ENCODE data around the gene ZFP36L2.
A peak's percentile ranks its signal among the peaks of the same experiment; 100 is the strongest.

Gene ZFP36L2

DNA sequence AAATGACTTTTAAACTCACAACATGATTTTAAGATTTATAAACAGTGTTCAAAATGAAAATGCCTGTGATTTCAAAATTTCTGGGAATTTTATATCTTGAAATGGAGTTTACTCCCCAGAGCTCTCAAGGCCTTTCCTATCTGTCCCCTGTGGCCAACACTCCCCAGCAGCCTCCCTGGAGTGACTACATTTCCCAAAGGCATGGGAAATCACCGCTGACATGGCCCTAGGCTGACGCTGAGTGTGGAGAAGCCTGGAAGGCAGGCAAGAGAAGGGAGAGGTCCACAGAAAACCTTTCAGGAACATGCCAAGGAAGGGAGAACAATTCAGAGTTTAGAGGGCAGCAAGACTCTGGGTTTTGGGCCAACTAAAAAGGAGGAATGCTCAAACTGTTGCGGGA is 20.2 kb upstream of the ZFP36L2 start:
- no peak for DNase-seq

- no peak for DNase-seq
Measured at GRCh38 chr2:43241558-43241957, 15.2 kb upstream of the ZFP36L2 start.

- no peak for DNase-seq
Measured at GRCh38 chr2:43240766-43241150, 14.4 kb upstream of the ZFP36L2 start.

- no peak for DNase-seq
Measured at GRCh38 chr2:43239981-43240765, 13.8 kb upstream of the ZFP36L2 start.

- no peak for DNase-seq
Measured at GRCh38 chr2:43238813-43239212, 12.4 kb upstream of the ZFP36L2 start.

DNA sequence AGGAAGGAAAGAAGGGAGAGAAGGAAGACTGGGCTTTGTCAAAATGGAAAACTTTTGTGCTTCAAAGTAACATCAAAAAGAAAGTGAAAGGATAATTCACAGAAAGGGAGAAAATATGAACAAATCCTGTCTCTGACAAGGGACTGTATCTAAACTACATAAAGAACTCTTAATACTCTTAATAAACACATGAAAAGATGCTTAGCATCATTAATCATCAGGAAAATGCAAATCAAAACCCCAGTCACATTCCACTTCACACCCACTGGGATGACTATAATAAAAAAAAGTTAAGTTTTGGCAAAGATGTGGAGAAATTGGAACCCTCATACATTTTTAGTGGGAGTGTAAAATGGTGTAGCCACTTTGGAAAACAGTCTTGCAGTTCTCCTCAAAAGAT is 11.8 kb upstream of the ZFP36L2 start:
- no peak for DNase-seq

DNA sequence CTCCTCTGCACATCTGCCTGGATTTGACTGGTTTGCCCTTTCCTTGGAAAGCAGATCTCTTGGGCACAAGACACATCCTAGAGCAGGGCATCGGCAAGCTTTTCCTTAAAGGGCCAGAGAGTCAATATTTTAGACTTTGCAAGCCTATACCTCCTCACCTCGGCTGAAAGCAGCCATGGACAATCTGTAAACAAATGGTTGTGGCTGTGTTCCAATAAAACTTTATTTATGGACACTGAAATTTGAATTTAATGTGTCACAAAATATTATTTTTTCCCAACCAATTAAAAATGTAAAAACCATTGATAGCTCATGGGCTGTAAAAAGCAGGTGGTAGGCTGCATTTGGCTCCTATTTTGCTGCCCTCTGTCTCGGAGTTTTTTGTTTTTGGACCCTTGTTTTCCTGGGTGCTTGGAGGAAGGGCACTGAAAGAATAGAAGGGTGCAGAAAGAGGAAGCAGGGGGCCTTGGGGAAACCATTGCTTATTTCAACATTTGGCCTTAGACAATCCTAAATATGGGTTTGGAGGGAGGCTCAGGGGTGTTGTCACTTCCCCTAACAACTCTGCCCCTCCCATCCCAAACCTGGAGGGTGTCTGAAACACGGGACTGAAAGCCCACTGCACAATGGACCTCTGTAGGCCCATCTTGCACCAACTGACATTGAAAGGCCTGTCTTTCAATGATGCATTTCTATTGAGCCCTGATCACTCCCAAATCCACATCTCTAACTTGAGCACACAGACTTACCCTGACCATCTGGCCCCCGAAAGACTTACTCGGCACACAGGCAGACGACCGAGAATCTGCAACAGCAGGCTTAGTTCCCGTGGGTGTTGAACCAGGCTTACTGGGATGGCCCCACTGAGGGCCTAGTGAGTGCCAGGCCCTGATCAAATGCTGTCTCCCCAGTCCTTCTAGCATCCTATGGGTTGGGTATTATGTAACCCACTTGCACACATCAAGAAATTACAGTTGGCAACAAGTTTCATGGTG is 7.1 kb upstream of the ZFP36L2 start:
- peak; percentile 60 for DNase-seq

GRCh38 chr2:43230951-43231827 is 4.8 kb upstream of the ZFP36L2 start:
- no peak for DNase-seq

DNA sequence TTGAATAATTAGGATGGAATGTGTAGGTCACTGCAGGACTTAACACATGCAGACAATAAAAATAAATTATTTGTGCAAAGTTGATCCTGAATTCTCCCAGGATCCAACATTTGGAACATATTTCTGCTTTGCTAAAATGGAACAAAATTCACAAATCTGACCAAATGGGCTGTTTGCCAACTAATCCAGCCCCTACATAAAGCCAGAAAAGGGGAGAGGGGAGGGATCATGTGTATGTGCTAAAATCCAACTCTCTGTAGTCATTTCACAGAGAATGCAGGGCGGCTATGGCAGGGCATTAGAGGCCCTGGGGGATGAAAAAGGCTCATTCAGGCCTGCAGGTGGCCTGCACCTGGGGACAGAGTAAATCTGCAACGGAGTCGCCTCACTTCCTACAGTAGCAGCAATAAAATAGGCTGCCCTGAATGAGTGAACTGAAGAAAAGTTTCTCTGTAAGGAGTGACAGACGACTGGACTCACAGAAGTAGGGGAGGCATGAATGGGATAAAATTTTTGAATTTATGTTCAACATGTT is 4.0 kb upstream of the ZFP36L2 start:
- DNase-seq: no peak

DNA sequence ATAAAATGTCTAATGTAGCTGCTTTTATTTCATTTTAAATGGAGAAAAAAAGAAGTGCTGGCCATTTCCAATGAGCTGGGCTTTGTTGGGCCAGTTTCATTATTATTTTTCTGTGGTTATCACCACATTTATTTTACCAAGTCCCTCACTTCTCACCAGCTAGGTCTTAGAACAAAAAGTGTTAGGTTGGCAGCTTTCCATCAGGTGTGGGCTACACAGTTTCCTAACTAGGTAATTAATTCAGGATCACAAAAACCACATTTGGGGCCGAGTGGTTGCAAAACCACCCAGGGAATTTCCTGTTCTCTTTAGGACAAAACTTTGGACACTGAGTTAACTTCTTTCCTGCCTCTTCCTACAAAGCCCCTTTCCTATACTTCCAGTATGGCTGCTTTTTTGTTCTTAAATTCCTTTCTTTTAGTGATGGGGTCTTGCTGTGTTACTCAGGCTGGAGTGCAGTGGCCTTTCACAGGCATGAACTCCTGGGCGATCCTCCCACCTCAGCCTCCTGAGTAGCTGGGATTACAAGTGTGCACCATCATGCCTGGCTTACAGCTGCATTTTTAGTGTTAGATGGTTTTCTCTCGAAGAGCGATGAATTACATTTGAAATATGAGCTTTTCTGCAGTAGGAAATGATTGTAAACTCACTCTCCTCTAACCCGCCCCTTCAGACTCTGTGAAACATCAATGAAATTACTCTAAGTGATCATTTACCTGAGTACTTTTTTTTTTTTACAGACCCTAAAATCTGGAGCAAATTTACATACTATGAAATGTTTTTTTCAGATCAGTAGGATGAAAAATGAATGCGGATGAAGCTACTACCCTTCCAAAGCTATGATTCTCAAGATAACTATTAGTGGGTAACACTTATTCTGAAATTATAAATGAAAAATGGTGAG is 2.6 kb upstream of the ZFP36L2 start:
- DNase-seq: no peak

DNA sequence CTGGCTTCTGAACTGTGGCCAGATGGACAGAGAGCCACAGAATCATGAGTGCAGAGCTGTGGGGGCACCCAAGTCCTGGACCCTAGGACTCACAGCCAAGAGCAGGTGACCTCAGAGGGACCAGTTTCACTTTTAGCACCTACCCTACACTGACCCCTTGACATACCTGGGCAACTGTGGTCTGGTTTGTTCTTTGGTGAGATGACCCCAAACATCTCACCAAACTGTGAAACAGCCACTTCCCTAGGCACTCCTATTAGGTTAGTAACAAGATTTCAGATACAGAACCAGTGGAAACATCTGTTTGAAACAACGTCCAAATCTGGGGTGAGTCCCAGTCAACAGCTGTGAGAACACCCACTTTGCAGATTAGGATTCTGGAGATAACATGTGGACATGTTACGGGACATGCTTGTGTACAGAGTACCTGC is 1.9 kb upstream of the ZFP36L2 start:
- DNase-seq: no peak

- no peak for DNase-seq
Measured at GRCh38 chr2:43227830-43228281, 1.4 kb upstream of the ZFP36L2 start.

- DNase-seq: peak; percentile 65
Measured at GRCh38 chr2:43226955-43227829, 786 bp upstream of the ZFP36L2 start.

DNA sequence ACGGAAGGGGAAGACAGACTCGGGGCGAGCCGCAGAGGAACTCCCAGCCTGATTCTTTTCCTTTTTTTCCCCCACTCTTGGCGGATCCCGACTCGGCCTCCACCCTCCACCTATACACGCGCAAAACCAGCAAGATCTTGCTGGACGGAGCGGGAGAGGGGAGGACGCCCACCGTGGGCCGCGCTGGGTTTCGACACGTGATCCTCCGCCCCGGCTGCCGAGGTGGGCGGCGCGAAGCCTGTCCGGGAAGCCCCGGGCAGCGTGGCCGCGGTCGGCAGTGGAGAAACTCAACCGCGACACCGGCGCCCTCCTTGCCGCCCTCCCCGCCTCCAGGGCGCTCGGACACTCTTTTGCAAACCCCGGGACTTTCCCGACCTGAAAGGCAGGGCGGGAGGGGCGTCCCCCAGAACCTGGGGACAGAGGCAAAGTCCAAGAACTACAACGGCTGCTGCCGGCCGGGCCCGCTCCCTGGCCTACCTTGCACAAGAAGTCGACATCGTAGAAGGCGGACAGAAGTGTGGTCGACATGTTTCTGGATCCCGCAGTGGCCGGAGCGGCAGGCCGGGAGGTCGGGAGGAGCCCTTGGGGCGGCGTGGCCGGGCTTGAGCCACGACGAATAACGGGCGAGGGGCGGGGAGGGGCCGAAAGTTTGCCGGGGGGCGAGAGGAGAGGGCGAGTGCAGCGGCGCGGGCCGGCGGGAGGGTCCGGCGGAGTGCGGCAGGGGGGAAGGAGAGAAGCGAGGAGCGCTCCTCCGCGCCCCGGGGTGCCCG is 433 bp downstream of the ZFP36L2 start:
- DNase-seq: peak; percentile 39

- DNase-seq: peak; percentile 32
Measured at GRCh38 chr2:43225093-43225787, 1.2 kb downstream of the ZFP36L2 start.

- no peak for DNase-seq
Measured at GRCh38 chr2:43224571-43225092, 1.8 kb downstream of the ZFP36L2 start.

- no peak for DNase-seq
Measured at GRCh38 chr2:43224131-43224570, 2.3 kb downstream of the ZFP36L2 start.

GRCh38 chr2:43223521-43224001 is 2.8 kb downstream of the ZFP36L2 start:
- no peak for DNase-seq

Data from NCI-H2171 treated with DMSO at 0.1 percent for 48 hours (cell line).